Uterus (tissue), 2 donors: Measurements from ENCODE around the gene FILIP1L.

Experiments
- POLR2A ChIP-seq, 2 donors: fragments of 450-650 bp; IDR thresholded peaks; one replicate each; pipeline ENCODE4 v1.6.1; 2016; ENCODE audit warnings: antibody characterized with exemption in 2 of 2, mild to moderate bottlenecking in 1 of 2, moderate library complexity in 1 of 2
- TF ChIP-seq, protein P1 (sequence below), 4 experiments: fragments of 200-600 bp in 2 of 4; fragments of 450-650 bp in 2 of 4; sonication (generic) in 2 of 4; IDR thresholded peaks; one replicate each; pipeline ENCODE4 v1.5.1; 2016 to 2019; ENCODE audit warnings: antibody characterized with exemption in 4 of 4, mild to moderate bottlenecking in 2 of 4, moderate library complexity in 1 of 4

DNA sequence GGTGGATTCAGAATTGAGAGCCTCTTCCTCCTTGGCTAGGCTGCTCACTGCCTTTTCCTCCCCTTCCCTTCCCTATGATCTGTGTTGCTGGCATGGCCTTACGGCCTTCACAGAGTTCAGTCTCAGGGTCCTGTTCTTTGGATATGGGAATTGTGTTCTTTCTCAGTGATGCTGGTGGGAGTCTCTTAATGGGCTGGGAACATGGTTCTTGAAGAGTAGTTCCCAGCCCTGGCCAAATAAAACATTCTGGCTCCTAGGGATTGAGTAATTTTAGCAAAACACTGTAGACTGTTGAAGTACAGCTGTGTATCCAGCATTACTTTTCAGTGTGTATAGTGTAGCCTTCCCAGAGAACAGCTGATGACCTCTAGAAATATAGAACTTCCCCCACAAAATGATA is 22.6 kb upstream of the FILIP1L start:
- TF ChIP-seq, protein P1, sequence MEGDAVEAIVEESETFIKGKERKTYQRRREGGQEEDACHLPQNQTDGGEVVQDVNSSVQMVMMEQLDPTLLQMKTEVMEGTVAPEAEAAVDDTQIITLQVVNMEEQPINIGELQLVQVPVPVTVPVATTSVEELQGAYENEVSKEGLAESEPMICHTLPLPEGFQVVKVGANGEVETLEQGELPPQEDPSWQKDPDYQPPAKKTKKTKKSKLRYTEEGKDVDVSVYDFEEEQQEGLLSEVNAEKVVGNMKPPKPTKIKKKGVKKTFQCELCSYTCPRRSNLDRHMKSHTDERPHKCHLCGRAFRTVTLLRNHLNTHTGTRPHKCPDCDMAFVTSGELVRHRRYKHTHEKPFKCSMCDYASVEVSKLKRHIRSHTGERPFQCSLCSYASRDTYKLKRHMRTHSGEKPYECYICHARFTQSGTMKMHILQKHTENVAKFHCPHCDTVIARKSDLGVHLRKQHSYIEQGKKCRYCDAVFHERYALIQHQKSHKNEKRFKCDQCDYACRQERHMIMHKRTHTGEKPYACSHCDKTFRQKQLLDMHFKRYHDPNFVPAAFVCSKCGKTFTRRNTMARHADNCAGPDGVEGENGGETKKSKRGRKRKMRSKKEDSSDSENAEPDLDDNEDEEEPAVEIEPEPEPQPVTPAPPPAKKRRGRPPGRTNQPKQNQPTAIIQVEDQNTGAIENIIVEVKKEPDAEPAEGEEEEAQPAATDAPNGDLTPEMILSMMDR (IDR thresholded peaks at IDR 0.05), result no peak
- no peak for TF ChIP-seq POLR2A (IDR thresholded peaks at IDR 0.05)
